Right lung (tissue), 5 donors: ENCODE results near the gene NCBP3. TPM values are rescaled to one million over a fixed set of nuclear protein-coding genes. Genes with fewer than 3 reads are reported as not detected.
"Not testable (repeated sequence)": the region's sequence is repeated elsewhere in the genome, so short reads cannot be mapped to it uniquely, and the experiment has no call there.

ENCODE experiments used
- DNase-seq, 2 donors: peaks; one replicate each; pipeline ENCODE4 v3.0.0-alpha.2; 2013
- polyA plus RNA-seq, 5 donors: library from polyadenylated mRNA; unstranded; fragments of 120-200 nt; gene quantifications; one replicate each; pipeline versions ENCODE4 v1.2.1 to v1.2.3, GENCODE V29; 2013; ENCODE audit warnings: inconsistent platforms in 1 of 5, low replicate concordance in 1 of 5; ENCODE audit not compliant: insufficient read length in 5 of 5, insufficient read depth in 1 of 5

Gene NCBP3
- polyA plus RNA-seq, 5 donors, result 83.5 to 115 (median 98.5) TPM

DNA sequence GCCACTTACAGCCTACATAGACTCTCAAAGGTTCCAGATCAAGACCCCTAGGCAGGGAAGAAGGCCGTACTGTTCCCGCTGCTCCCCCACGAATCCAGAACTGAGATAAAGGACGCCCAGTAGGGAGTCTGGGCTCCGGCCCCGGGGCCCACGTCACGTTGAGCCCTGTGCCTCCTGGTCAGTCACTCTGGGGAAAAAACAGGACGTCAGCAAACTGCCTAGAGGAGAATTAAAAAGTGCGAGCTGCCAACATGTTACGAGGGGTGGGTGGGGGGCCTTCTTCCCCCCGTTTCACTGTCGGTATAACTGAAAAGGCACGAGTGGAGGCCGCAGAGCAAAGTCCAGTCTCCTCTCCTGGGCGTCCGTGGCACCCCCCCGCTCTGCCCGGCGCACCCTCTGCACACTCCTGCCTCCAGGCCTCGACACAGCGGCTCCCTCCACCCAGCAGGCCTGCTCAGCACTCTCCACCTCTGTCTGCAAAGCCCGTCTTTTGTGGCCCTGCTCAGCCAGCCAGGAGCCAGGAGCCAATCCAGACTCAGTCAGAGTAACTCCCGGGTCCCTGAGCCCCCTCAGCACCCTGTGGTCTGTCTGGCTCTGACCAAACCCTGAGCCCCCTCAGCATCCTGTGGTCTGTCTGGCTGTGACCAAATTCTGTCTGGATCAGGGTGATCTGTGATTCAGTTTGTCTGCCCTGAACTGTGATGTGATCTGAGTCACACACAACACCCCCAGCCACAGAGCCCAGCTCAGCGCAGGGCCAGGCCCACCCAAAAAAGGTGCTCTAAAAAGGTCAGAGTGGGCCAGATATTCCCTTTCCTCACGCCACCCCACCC lies 51.3 kb downstream of the NCBP3 start:
- DNase-seq, result no peak

DNA sequence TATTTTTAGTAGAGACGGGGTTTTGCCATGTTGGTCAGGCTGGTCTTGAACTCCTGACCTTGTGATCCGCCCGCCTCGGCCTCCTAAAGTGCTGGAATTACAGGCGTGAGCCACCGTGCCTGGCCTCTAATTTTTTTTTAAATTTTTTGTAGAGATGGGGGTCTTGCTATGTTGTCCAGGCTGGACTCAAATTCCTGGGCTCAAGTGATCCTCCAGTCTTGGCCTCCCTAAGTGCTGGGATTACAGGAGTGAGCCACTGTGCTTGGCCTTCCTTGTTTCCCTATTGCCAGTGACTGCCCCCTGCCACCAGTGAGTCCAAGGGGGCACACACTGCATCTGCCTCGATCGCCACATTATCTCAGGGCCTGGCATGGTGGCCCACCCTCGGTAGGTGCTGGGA lies 51.9 kb downstream of the NCBP3 start:
- not testable (repeated sequence) for DNase-seq

GRCh38 chr17:3793258-3793657 lies 52.8 kb downstream of the NCBP3 start:
- DNase-seq, result not testable (repeated sequence)

DNA sequence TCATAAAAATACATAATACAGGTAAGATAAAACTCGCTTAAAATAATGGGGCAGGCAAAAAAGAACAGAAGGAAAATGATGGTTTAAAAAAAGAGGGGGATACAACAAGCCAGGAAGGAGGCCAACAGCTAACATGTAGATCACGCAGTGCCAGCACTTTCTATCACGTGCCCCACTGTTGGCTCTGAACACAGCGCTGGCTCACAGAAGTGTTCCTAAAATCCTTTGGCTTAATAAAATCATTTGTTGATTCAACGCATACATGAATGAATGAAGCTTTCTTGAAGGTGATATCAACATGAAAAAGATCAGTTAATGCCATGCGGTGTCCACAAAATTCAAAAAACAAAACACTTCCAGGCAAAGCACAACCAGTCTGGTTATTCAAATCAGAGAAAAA lies 53.6 kb downstream of the NCBP3 start:
- peak; percentile 28 to 30 for DNase-seq

GRCh38 chr17:3788200-3788599 lies 57.8 kb downstream of the NCBP3 start:
- DNase-seq, result no peak

DNA sequence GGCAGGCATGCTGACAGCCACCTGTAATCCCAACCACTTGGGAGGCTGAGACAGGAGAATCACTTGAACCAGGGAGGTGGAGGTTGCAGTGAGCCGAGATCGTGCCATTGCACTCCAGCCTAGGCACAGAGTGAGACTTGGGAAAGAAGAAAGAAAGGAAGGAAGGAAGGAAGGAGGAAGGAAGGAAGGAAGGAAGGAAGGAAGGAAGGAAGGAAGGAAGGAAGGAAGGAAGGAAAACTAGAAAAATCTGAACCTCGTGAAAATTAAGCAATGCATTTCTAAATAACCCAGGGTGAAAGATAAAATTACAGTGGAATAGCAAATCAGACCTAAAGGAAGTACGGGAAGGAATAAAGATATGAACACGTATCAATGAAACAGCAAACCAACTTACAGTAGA lies 60.7 kb downstream of the NCBP3 start:
- DNase-seq, result not testable (repeated sequence)

- DNase-seq, result no peak
These were observed 63.3 kb downstream of the NCBP3 start for GRCh38 chr17:3782751-3783150.

DNA sequence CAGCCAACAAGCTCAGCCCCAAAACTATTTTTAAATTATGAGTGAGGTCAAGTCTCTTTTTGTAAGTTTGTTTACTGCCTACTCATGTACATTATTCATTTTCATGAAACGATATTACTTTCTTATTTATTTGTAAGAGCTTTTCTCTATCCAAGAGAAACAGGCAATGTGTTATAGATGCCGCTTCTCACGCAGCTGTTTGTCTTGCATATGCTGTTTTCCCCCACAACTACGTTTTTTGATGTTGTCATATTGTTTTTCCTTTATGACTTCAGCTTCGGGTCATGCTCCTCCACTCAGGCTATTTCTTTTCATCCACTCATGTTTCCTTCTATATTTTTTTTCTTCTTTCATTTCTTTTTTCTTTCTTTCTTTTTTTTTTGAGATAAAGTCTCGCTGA lies 65.1 kb downstream of the NCBP3 start:
- DNase-seq, result no peak

- no peak for DNase-seq
These were observed 68.5 kb downstream of the NCBP3 start for GRCh38 chr17:3777366-3778120.

DNA sequence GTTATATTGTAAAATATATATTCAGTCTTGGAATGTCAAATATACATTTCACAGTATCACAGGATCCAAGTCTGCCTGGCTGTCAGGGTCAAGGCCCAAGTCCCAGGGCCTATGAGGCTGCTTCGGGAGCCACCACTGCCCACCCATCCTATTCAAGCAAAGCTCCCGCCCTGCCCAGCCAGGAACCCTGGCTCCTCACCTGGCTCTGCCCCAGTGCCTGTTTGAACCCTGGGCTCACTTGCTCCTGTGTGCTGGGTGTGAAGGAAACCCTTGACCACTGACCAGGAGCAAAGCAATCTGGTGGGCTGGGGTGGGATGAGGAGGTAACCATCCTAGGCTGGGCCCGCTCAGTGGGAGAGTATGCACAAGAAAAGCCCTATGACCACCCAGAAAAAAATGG lies 72.1 kb downstream of the NCBP3 start:
- no peak for DNase-seq

DNA sequence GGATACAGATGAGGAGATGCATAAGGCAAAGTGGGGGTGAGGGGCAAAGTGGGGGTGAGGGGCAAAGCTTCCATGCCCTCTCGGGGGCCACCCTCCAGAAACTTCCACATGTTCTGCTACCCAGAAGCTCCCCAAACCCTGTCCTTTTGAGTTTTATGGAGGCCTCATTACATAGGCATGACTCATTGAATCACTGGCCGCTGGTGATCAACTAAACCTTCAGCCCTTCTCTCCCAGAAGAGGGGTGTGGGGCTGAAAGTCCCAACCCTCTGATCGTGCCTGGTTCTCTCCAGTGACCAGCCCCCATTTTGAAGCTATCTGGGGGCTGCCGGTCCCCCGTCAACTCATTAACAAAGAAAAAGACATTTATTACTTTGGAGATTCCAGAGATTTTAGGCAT lies 72.5 kb downstream of the NCBP3 start:
- DNase-seq, result no peak

DNA sequence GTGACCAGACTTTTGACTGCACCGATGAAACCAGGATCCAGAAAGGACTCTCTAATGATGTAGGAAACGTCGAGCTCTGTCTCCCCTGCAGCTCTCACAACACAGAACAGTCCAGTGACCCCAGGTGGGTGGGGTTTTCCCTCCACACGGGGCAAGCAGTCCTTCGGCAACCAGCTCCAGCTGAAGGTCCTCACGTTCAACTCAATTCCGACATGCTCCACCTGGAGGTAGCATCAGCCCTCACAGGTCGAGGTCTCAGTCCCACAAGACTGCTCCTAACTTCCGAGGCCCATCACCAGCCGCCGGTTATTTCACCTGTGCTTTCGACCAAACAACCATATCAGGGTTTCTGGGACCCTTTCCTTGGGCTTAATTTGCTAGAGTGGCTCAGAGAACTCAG lies 73.3 kb downstream of the NCBP3 start:
- DNase-seq, result no peak

GRCh38 chr17:3771140-3771539 lies 74.9 kb downstream of the NCBP3 start:
- no peak for DNase-seq

GRCh38 chr17:3770466-3770865 lies 75.6 kb downstream of the NCBP3 start:
- no peak for DNase-seq

GRCh38 chr17:3768769-3769168 lies 77.3 kb downstream of the NCBP3 start:
- DNase-seq, result no peak

GRCh38 chr17:3768341-3768740 lies 77.7 kb downstream of the NCBP3 start:
- no peak for DNase-seq

DNA sequence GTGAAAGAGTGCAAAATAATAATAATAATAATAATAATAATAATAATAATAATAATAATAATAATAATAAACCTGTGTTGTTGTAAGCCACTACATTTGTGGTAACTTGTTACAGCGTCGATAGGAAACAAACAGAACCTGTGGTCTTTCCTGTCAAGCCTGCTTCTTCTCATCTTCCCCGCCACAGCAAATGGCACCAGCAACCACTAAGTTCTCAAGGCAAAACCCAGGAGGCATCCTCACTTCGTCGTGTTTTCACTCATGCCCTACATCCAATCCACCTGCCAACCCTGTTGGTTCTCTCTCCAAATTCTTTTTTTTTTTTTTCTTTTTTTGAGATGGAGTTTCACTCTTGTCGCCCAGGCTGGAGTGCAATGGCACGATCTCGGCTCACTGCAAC lies 79.3 kb downstream of the NCBP3 start:
- no peak for DNase-seq

- no peak for DNase-seq
These were observed 80.1 kb downstream of the NCBP3 start for GRCh38 chr17:3765981-3766380.

DNA sequence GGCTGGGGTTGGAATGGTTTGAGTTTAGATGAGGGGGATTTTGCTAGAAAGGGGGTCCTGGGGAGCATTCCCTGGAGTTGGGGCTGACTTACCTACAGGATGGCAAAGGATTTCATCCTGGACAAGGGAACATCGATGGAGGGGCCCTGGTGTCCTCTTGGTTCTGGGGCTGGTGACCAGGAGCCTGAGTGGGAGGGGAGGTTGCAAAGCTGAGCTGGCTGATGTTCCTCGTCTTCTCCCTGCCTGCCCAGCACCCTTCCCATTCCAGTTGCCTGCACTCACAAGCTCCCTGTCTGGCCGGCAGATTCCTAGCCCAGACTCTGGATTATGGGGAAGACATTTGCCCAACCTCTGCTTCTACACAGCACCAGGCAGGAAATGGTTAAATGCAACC lies 82.3 kb downstream of the NCBP3 start:
- DNase-seq, result no peak

GRCh38 chr17:3762922-3763776 lies 82.9 kb downstream of the NCBP3 start:
- no peak for DNase-seq

- DNase-seq, result no peak
These were observed 84.1 kb downstream of the NCBP3 start for GRCh38 chr17:3761918-3762380.
